Cardiac fibroblast (primary cell): ENCODE measurements around the gene RPL22.

Experiments
- DNase-seq, 2 donors: peaks; one replicate each; pipeline versions ENCODE4 v3.0.0 to v3.0.0-alpha.2; 2010; ENCODE audit warnings: low read depth in 2 of 2
- H3K4me3 ChIP-seq, 2 donors: replicated peaks in 1 of 2; 1 replicate in 1 of 2; 2 replicates in 1 of 2; pipeline ENCODE4 v1.5.1; 2011; ENCODE audit warnings: low read depth in 2 of 2, low read length in 2 of 2, mild to moderate bottlenecking in 2 of 2, moderate library complexity in 1 of 2
- CTCF ChIP-seq: IDR thresholded peaks from one replicate; pipeline ENCODE4 v1.5.1; 2011; ENCODE audit warnings: low read depth, mild to moderate bottlenecking, low read length, inconsistent platforms

The RPL22 gene

GRCh38 chr1:6185151-6185550, 14.2 kb downstream of the RPL22 start:
- no peak overlapping the region for H3K4me3 ChIP-seq
- no peak for TF ChIP-seq CTCF
- peak; percentile 70 to 81 for DNase-seq

GRCh38 chr1:6184083-6184783, 15.2 kb downstream of the RPL22 start:
- DNase-seq, result no peak
- TF ChIP-seq CTCF, result no peak
- H3K4me3 ChIP-seq, result no peak overlapping the region

GRCh38 chr1:6183520-6183989, 15.8 kb downstream of the RPL22 start:
- H3K4me3 ChIP-seq, result no peak overlapping the region
- DNase-seq, result no peak
- TF ChIP-seq CTCF, result peak; percentile 7

- TF ChIP-seq CTCF, result no peak
- no peak for DNase-seq
- no peak overlapping the region for H3K4me3 ChIP-seq
These were observed 18.0 kb downstream of the RPL22 start for GRCh38 chr1:6181347-6181770.

GRCh38 chr1:6180707-6181311, 18.6 kb downstream of the RPL22 start:
- DNase-seq, result no peak
- no peak for TF ChIP-seq CTCF
- no peak overlapping the region for H3K4me3 ChIP-seq

GRCh38 chr1:6180268-6180706, 19.1 kb downstream of the RPL22 start, which contains the start of gene CHD5:
Gene CHD5, minus strand, starts transcription at chr1:6180321. Its CDS starts 298 bp downstream, at chr1:6180023.
- H3K4me3 ChIP-seq, result no peak within 1 kb of the TSS
- TF ChIP-seq CTCF, result no peak
- DNase-seq, result no peak
